RWPE1 (cell line): ENCODE data around the gene NHLRC4.

Experiments used
- CTCF ChIA-PET: fragments of 350-600 bp; sonication (Branson Sonifier 250); formaldehyde crosslinking; extraction: SDS; loops from one replicate; lab custom pipeline; 2021; lab: Yijun Ruan, JAX
- POLR2A ChIA-PET: fragments of 400-600 bp; formaldehyde crosslinking; extraction: SDS; loops from one replicate; lab custom pipeline; 2020; ENCODE audit warnings: antibody characterized with exemption; ENCODE audit not compliant: low non-redundant PET; lab: Yijun Ruan, JAX
- DNase-seq: peaks from one replicate; pipeline ENCODE4 v3.0.0; 2012; ENCODE audit warnings: low spot score
- H3K27ac ChIP-seq: fragments of 450-650 bp; 2 replicates; pipeline ENCODE4 v1.5.1; 2017
- TF ChIP-seq, protein P1 (sequence below): fragments of 450-650 bp; conservative IDR thresholded peaks from 2 replicates; pipeline ENCODE4 v1.5.1; 2017; ENCODE audit warnings: low read depth, mild to moderate bottlenecking

NHLRC4 gene

DNA sequence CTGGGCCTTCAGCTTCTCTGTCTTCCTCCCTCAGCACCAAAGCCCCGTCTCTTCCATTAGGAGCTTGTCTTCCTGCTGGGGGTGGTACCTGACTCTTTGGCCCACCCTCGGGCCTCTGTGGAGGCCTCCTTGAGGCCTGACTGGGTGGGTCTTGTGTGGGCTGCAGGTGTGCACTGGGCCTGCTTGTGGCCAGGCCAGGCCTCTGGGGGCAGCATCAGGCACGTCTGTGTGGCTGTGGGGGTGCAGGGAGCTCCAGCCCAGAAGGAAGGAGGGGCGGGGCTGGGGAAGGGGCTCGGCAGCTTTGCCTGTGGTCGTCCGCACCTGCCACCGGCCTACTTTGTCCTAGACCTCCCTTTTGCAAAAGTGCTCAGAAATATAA, 10.0 kb downstream of the NHLRC4 start:
- POLR2A ChIA-PET = no interaction called here
- no peak for DNase-seq

DNA sequence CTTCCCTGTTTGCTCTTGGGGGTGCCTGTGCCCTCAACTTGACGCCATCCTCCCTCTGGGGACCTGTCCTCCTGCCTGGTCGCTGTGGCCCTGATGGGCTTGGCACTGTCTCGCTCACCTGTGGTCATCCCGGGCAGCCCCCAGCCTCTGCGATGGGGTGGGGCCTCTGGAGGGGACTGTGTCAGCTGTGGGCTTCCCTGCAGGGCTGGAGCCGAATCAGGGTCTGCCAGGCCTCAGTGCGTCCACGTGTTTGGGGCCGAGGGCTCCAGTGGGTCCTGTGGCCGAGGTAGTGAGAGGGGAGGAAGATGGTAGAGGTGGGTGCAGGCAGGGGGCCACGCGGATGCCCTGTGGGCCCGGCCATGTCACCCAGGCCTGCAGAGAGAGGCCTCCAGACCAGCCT, 11.0 kb downstream of the NHLRC4 start:
- peak overlapping the region; percentile 49; the same call in 1 of the 2 replicates for H3K27ac ChIP-seq
- ChIA-PET POLR2A (interaction anchor here (0.5 kb wide), 1 partner anchor 21 kb away, joined by 3 read pairs; no protein-coding TSS in a partner anchor), CTCF (interaction anchor here (0.9 kb wide), 1 partner anchor 33 kb away, joined by 3 read pairs; no protein-coding TSS in a partner anchor)
- no peak for DNase-seq
- TF ChIP-seq, protein P1, sequence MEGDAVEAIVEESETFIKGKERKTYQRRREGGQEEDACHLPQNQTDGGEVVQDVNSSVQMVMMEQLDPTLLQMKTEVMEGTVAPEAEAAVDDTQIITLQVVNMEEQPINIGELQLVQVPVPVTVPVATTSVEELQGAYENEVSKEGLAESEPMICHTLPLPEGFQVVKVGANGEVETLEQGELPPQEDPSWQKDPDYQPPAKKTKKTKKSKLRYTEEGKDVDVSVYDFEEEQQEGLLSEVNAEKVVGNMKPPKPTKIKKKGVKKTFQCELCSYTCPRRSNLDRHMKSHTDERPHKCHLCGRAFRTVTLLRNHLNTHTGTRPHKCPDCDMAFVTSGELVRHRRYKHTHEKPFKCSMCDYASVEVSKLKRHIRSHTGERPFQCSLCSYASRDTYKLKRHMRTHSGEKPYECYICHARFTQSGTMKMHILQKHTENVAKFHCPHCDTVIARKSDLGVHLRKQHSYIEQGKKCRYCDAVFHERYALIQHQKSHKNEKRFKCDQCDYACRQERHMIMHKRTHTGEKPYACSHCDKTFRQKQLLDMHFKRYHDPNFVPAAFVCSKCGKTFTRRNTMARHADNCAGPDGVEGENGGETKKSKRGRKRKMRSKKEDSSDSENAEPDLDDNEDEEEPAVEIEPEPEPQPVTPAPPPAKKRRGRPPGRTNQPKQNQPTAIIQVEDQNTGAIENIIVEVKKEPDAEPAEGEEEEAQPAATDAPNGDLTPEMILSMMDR = no peak

More for the DNA sequence above, 10.0 kb downstream of the NHLRC4 start:
- TF ChIP-seq, protein P1 = no peak; the same call in 1 of the 2 replicates
- H3K27ac ChIP-seq = peak overlapping the region; percentile 49
- CTCF ChIA-PET = interaction anchor here (0.9 kb wide), 1 partner anchor 32 kb away, joined by 3 read pairs; no protein-coding TSS in a partner anchor

DNA sequence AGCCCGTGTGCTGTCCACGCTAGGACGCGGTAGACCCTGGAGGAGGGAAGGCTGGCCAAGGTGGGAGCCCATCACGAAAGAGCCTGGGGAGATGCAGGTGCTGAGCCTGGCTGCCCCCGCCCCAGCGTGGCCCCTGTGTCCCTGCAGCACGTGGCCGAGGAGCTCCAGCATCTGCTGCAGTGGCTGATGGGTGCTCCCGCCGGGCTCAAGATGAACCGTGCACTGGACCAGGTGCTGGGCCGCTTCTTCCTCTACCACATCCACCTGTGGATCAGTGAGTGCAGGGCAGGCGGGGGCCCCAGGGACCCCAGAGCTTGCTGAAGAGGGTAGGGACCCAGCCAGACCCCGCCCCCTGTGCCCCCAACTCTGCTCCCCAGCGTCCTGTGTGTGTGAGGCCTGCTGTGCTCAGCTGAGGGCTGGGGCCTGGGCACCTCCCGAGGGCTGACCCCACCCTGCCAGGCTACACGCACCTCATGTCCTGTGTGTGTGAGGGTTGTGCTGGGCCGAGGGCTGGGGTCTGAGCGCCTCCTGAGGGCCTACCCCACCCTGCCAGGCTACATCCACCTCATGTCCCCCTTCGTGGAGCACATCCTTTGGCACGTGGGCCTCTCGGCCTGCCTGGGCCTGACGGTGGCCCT, 11.5 kb downstream of the NHLRC4 start:
- ChIA-PET POLR2A (no interaction called here), CTCF (no interaction called here)
- DNase-seq = no peak
- peak overlapping the region; percentile 49; the same call in 1 of the 2 replicates for H3K27ac ChIP-seq
- TF ChIP-seq, protein P1 = no peak

DNA sequence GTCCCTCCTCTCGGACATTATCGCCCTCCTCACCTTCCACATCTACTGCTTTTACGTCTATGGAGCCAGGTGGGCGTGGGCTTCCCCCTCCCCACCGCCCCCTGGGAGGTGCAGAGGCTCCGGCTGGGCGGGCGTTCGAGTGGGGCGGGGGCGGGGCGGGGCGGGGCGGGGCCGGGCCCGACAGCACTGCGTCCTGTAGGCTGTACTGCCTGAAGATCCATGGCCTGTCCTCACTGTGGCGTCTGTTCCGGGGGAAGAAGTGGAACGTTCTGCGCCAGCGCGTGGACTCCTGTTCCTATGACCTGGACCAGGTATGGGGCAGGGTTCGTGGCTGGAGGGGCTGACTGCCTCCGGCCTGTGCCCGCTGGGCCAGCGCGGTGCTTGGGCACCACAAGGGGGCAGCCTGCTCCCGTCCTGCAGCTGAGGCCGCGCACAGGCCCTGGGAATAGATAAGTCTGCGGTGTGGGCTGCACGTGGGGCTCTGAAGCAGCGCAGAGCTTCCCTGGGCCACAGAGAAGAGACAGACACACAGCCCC, 12.1 kb downstream of the NHLRC4 start:
- CTCF ChIA-PET = interaction anchor here (0.7 to 0.8 kb wide), 2 partner anchors 13 to 82 kb away, joined by 3 read pairs; no protein-coding TSS in a partner anchor
- TF ChIP-seq, protein P1 = peak; percentile 77
- H3K27ac ChIP-seq = peak overlapping the region; percentile 49; the same call in 1 of the 2 replicates
- DNase-seq = no peak
- POLR2A ChIA-PET = no interaction called here

DNA sequence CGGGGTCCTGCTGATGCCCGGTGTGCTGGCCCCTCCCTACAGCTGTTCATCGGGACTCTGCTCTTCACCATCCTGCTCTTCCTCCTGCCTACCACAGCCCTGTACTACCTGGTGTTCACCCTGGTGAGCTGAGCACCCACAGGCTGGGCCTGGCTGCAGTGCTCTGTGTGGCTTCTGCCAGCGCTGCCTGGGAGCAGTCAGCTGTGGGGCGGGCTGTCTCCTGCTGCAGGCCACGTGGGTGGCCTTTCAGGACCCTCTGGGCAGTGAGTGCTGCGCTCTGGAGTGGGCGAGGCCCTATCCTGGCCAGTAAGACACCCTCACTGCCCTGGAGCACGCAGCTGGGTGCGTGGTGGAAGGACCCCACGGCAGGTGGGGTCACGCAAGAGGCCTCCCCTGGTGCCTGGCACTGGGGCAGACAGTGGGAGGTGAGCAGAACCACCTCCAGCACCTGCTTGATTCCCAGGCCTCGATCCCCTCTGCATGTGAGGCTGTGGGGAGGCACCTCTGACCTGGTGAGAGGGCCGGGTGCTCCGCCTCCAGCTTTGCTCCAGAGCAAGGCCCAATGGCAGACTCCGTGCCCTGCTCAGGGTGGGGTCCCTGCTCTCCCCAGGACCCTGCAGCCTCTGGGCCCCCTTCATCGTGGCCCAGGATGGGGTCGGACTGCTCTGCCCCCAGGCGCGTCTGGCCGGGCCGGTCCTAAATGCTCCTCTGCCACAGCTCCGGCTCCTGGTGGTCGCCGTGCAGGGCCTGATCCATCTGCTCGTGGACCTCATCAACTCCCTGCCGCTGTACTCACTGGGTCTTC, 13.5 kb downstream of the NHLRC4 start:
- DNase-seq = no peak
- TF ChIP-seq, protein P1 = no peak
- POLR2A ChIA-PET = interaction anchor here (0.6 kb wide), 1 partner anchor 10 kb away, joined by 3 read pairs; no protein-coding TSS in a partner anchor
- H3K27ac ChIP-seq = peak overlapping the region; percentile 13
- CTCF ChIA-PET = interaction anchor here (0.6 to 0.8 kb wide), 3 partner anchors 63 to 102 kb away, joined by 3 read pairs; no protein-coding TSS in a partner anchor
